Panc1 (cell line): Measurements from ENCODE around the gene NTN4. TPM values are rescaled to one million over a fixed set of nuclear protein-coding genes. Genes with fewer than 3 reads are reported as not detected.
"Not testable (repeated sequence)": the region's sequence is repeated elsewhere in the genome, so short reads cannot be mapped to it uniquely, and the experiment has no call there.

ENCODE experiments used
- ATAC-seq: fragments of 200-7000 bp; cut with Tn5 transposase; 2 replicates; pipeline ENCODE4 v1.9.1; 2020; ENCODE audit warnings: mild to moderate bottlenecking, moderate library complexity
- BruUV-seq: library from RNA; stranded (reverse); fragments of 400-500 nt; replicated peaks from 2 replicates; lab custom pipeline; 2021; lab: Mats Ljungman, UMichigan
- CTCF ChIA-PET: fragments of 300-600 bp; sonication (Branson Sonifier 250); formaldehyde crosslinking; loops from one replicate; lab custom pipeline; 2022; ENCODE audit warnings: antibody characterized with exemption; lab: Charles Lee
- POLR2A ChIA-PET: fragments of 300-600 bp; sonication (Branson Sonifier 250); formaldehyde crosslinking; loops from one replicate; lab custom pipeline; 2022; ENCODE audit warnings: antibody characterized with exemption; lab: Charles Lee
- DNase-seq: peaks from one replicate; pipeline ENCODE4 v3.0.0-alpha.2; 2010; ENCODE audit warnings: low read depth, low spot score
- H3K27ac ChIP-seq: 2 replicates; pipeline ENCODE4 v1.5.1; 2011; ENCODE audit warnings: mild to moderate bottlenecking, low read length, inconsistent platforms
- H3K27me3 ChIP-seq: fragments of 200-500 bp; sonication (Bioruptor generic); 2 replicates; pipeline ENCODE4 v1.6.0; 2014; ENCODE audit warnings: low read length, inconsistent platforms; ENCODE audit not compliant: control insufficient read depth, insufficient read depth
- H3K36me3 ChIP-seq: fragments of 200-500 bp; sonication (Bioruptor generic); 2 replicates; pipeline ENCODE4 v1.5.1; 2014; ENCODE audit warnings: inconsistent platforms, mild to moderate bottlenecking, low read length, moderate library complexity; ENCODE audit not compliant: control insufficient read depth, insufficient read depth
- H3K4me1 ChIP-seq: 2 replicates; pipeline ENCODE4 v1.5.1; 2011; ENCODE audit warnings: inconsistent platforms, mild to moderate bottlenecking, low read length, moderate library complexity; ENCODE audit not compliant: control insufficient read depth, insufficient read depth
- H3K4me3 ChIP-seq, 2 experiments: 2 replicates each; pipeline ENCODE4 v1.5.1; 2011 to 2012; ENCODE audit warnings: low read depth in 2 of 2, low read length in 2 of 2, mild to moderate bottlenecking in 2 of 2, inconsistent platforms in 1 of 2, moderate library complexity in 1 of 2
- H3K9me3 ChIP-seq: fragments of 200-500 bp; sonication (Bioruptor generic); 2 replicates; pipeline ENCODE4 v1.5.1; 2014; ENCODE audit warnings: low read depth, mild to moderate bottlenecking, inconsistent platforms, low read length, moderate library complexity; ENCODE audit not compliant: control insufficient read depth, insufficient read depth
- POLR2AphosphoS5 ChIP-seq: IDR thresholded peaks from 2 replicates; pipeline ENCODE4 v1.6.1; 2012; ENCODE audit warnings: mild to moderate bottlenecking, low read depth, low read length, moderate library complexity
- SIN3A ChIP-seq: IDR thresholded peaks from 2 replicates; pipeline ENCODE4 v1.6.1; 2012; ENCODE audit warnings: low read depth, mild to moderate bottlenecking, low read length, moderate library complexity, borderline replicate concordance; ENCODE audit not compliant: insufficient read depth
- TCF7L2 ChIP-seq: IDR thresholded peaks from 2 replicates; pipeline ENCODE4 v1.6.1; 2011; ENCODE audit warnings: mild to moderate bottlenecking, low read depth, low read length, inconsistent platforms
- in situ Hi-C: cut with HindIII; loops from 2 replicates; pipeline ENCODE4 v1.10.0; 2016; ENCODE audit warnings: low sequenced_read_pairs, low pct_unique_long_range_greater_than_20kb
- intact Hi-C: fragments of 100-400 bp; cut with micrococcal nuclease; formaldehyde crosslinking; loops from one replicate; pipeline ENCODE4 v1.10.0; 2022; ENCODE audit not compliant: unreplicated experiment
- total RNA-seq: library from RNA; stranded (reverse); gene quantifications from one replicate; pipeline ENCODE4 v1.2.1, GENCODE V29; 2021; ENCODE audit not compliant: unreplicated experiment
- TF ChIP-seq, protein P1 (sequence below), 2 experiments: IDR thresholded peaks; 2 replicates each; pipeline ENCODE4 v1.6.1; 2011 to 2012; ENCODE audit warnings: low read depth in 2 of 2, control low read depth in 1 of 2, low read length in 1 of 2, mild to moderate bottlenecking in 1 of 2, moderate library complexity in 1 of 2; ENCODE audit not compliant: insufficient read depth in 1 of 2
- TF ChIP-seq, protein P2 (sequence below): fragments of 450-650 bp; IDR thresholded peaks from 2 replicates; pipeline ENCODE4 v1.5.1; 2017; ENCODE audit warnings: mild to moderate bottlenecking

Gene NTN4
- total RNA-seq, 1 experiment from 2014 or later, result 17.1 TPM

DNA sequence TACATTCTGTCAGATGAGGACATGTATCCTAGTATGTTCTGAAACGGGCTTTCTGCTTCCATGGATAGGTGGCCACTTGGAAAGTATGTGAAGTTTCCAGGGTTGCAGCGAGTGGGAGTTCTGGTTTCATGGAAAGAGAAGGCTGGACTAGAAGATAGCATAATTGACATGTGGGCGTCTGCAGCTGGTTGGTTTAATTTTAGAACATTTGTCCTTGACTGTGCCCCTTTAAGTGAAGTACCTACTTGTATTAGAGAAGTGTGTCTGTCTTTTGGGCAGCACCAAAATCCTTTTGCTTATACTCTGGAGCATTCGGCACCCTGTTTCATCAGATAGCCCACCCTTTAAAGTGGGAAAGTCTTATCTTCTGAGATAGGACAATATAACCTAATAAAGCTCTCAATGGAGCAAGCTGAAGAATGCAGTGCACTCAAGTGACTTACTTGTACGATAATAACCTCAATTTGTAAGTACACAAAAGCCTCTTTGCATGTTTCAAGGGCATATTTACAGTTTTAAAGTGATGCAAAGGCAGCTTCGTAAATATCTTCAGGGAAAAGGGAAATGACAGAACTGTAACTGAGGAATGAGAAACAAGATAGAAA, 35.2 kb downstream of the NTN4 start:
- Histone ChIP-seq H3K27me3 (no peaks in the 10 kb centered on the region), H3K36me3 (no peaks in the 10 kb centered on the region), H3K9me3 (no peaks in the 10 kb centered on the region), H3K4me1 (no peaks in the 10 kb centered on the region), H3K4me3 (no peak overlapping the region), H3K27ac (no peak overlapping the region)
- ChIA-PET POLR2A (no interaction called here), CTCF (no interaction called here)
- ATAC-seq (no peak), DNase-seq (no peak)
- intact Hi-C loops, result no loop called here
- BruUV-seq, result no TSS peak
- TF ChIP-seq TCF7L2 (no peak), SIN3A (no peak), POLR2AphosphoS5 (no peak)
- TF ChIP-seq, protein P1, sequence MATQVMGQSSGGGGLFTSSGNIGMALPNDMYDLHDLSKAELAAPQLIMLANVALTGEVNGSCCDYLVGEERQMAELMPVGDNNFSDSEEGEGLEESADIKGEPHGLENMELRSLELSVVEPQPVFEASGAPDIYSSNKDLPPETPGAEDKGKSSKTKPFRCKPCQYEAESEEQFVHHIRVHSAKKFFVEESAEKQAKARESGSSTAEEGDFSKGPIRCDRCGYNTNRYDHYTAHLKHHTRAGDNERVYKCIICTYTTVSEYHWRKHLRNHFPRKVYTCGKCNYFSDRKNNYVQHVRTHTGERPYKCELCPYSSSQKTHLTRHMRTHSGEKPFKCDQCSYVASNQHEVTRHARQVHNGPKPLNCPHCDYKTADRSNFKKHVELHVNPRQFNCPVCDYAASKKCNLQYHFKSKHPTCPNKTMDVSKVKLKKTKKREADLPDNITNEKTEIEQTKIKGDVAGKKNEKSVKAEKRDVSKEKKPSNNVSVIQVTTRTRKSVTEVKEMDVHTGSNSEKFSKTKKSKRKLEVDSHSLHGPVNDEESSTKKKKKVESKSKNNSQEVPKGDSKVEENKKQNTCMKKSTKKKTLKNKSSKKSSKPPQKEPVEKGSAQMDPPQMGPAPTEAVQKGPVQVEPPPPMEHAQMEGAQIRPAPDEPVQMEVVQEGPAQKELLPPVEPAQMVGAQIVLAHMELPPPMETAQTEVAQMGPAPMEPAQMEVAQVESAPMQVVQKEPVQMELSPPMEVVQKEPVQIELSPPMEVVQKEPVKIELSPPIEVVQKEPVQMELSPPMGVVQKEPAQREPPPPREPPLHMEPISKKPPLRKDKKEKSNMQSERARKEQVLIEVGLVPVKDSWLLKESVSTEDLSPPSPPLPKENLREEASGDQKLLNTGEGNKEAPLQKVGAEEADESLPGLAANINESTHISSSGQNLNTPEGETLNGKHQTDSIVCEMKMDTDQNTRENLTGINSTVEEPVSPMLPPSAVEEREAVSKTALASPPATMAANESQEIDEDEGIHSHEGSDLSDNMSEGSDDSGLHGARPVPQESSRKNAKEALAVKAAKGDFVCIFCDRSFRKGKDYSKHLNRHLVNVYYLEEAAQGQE (IDR thresholded peaks at IDR 0.05; ENCODE audit: insufficient read depth in 1 of 2, low read depth in 2 of 2, low read length in 1 of 2), result no peak
- TF ChIP-seq, protein P2, sequence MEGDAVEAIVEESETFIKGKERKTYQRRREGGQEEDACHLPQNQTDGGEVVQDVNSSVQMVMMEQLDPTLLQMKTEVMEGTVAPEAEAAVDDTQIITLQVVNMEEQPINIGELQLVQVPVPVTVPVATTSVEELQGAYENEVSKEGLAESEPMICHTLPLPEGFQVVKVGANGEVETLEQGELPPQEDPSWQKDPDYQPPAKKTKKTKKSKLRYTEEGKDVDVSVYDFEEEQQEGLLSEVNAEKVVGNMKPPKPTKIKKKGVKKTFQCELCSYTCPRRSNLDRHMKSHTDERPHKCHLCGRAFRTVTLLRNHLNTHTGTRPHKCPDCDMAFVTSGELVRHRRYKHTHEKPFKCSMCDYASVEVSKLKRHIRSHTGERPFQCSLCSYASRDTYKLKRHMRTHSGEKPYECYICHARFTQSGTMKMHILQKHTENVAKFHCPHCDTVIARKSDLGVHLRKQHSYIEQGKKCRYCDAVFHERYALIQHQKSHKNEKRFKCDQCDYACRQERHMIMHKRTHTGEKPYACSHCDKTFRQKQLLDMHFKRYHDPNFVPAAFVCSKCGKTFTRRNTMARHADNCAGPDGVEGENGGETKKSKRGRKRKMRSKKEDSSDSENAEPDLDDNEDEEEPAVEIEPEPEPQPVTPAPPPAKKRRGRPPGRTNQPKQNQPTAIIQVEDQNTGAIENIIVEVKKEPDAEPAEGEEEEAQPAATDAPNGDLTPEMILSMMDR, result no peak
- in situ Hi-C loops, result no loop called here

DNA sequence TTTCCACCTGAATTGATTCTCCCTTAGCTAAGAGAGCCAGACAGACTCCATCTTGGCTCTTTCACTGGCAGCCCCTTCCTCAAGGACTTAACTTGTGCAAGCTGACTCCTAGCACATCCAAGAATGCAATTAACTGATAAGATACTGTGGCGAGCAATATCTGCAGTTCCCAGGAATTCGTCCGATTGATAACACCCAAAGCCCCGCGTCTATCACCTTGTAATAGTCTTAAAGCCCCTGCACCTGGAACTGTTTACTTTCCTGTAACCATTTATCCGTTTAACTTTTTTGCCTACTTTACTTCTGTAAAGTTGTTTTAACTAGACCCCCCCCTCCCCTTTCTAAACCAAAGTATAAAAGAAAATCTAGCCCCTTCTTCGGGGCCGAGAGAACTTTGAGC, 44.5 kb downstream of the NTN4 start:
- CTCF ChIA-PET, result not testable (repeated sequence)

DNA sequence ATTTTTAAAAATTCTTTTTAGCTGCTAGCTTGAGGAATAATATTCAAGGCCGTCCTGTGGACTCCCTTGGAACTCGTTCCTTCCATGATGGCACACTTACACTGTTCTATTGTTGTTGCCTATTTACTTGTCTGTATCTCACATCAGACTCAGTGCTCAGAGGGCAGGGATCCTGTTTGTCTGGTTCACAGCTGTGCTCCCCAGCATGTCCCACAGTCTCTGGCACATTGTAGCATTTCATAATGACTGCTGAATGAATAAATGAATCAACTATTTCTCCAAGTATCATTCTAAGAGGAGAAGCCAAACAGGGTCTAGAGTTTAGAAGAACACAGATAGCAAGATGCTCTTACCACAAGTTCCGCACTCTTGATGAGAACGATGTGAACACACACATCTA, 48.0 kb downstream of the NTN4 start:
- H3K4me1 ChIP-seq, result no peaks in the 10 kb centered on the region
- H3K27me3 ChIP-seq, result 0 out of 2 replicates have a peak, but pooled peaks cover 3% of the 10 kb centered on the region
- H3K36me3 ChIP-seq, result no peaks in the 10 kb centered on the region
- BruUV-seq, result no TSS peak
- ATAC-seq, result no peak
- H3K9me3 ChIP-seq, result 0 out of 2 replicates have a peak, but pooled peaks cover 3% of the 10 kb centered on the region
- in situ Hi-C loops, result no loop called here
- intact Hi-C loops, result no loop called here
- POLR2A ChIA-PET, result no interaction called here
- H3K4me3 ChIP-seq, result no peak overlapping the region
- DNase-seq, result no peak
- no peak overlapping the region for H3K27ac ChIP-seq
- TF ChIP-seq SIN3A (no peak), TCF7L2 (no peak), POLR2AphosphoS5 (no peak)
- CTCF ChIA-PET, result no interaction called here

More for the DNA sequence above, 44.5 kb downstream of the NTN4 start:
- H3K27me3 ChIP-seq, H3K27ac ChIP-seq, DNase-seq, H3K4me3 ChIP-seq, in situ Hi-C loops, H3K4me1 ChIP-seq, ATAC-seq, intact Hi-C loops, H3K36me3 ChIP-seq, BruUV-seq, H3K9me3 ChIP-seq, POLR2A ChIA-PET: not testable (repeated sequence)
